ENCODE results near the gene TNPO3.

GRCh38 chr7:128954150-128954549, 100.8 kb downstream of the TNPO3 start:
- no peak for TF ChIP-seq CTCF (conservative IDR thresholded peaks at IDR 0.05)
- no peak for TF ChIP-seq EZH2 (IDR thresholded peaks at IDR 0.05; ENCODE audit: low read depth)
